IMR-90 (cell line): ENCODE results near the gene UBR7. TPM values are rescaled to one million over a fixed set of nuclear protein-coding genes. Genes with fewer than 3 reads are reported as not detected.

Experiments
- ATAC-seq: fragments of 200-7000 bp; cut with Tn5 transposase; 2 replicates; pipeline ENCODE4 v1.9.1; 2020; ENCODE audit warnings: low read depth, mild to moderate bottlenecking, moderate library complexity
- BruUV-seq: library from RNA; stranded (reverse); fragments of 400-500 nt; replicated peaks from 2 replicates; lab custom pipeline; 2021; lab: Mats Ljungman, UMichigan
- CTCF ChIA-PET: fragments of 300-600 bp; formaldehyde crosslinking; extraction: SDS; loops from one replicate; lab custom pipeline; 2021; ENCODE audit warnings: antibody characterized with exemption; lab: Yijun Ruan, JAX
- POLR2A ChIA-PET: fragments of 300-600 bp; sonication (Branson Sonifier 250); formaldehyde crosslinking; loops from one replicate; lab custom pipeline; 2022; ENCODE audit warnings: antibody characterized with exemption; ENCODE audit not compliant: unreplicated experiment; lab: Charles Lee
- DNase-seq: peaks from one replicate; pipeline ENCODE4 v3.0.0; 2013
- H2AFZ ChIP-seq: replicated peaks from 2 replicates; pipeline ENCODE3; 2013; ENCODE audit warnings: low read length, mild to moderate bottlenecking; ENCODE audit not compliant: poor library complexity
- H2AK5ac ChIP-seq: 2 replicates; pipeline ENCODE4 v1.6.1; 2013; ENCODE audit warnings: low read depth, low read length, inconsistent platforms
- H2AK9ac ChIP-seq: replicated peaks from 2 replicates; pipeline ENCODE3; 2013; ENCODE audit warnings: mild to moderate bottlenecking, low read depth, low read length, moderate library complexity; ENCODE audit not compliant: poor library complexity
- H2BK120ac ChIP-seq: 2 replicates; pipeline ENCODE4 v1.6.1; 2013; ENCODE audit warnings: low read depth, low read length, inconsistent platforms
- H2BK15ac ChIP-seq: 3 replicates; pipeline ENCODE4 v1.6.1; 2013; ENCODE audit warnings: low read depth, low read length, inconsistent platforms
- H2BK20ac ChIP-seq: 2 replicates; pipeline ENCODE4 v1.6.1; 2013; ENCODE audit warnings: low read depth, mild to moderate bottlenecking, inconsistent platforms, low read length, moderate library complexity
- H2BK5ac ChIP-seq: 2 replicates; pipeline ENCODE4 v1.6.1; 2013; ENCODE audit warnings: mild to moderate bottlenecking, low read depth, low read length, inconsistent platforms; ENCODE audit not compliant: poor library complexity, severe bottlenecking
- H3K14ac ChIP-seq: replicated peaks from 2 replicates; pipeline ENCODE4 v1.6.1; 2013; ENCODE audit warnings: low read depth, low read length, inconsistent platforms
- H3K18ac ChIP-seq: 2 replicates; pipeline ENCODE4 v1.6.1; 2013; ENCODE audit warnings: low read depth, low read length, control low read depth
- H3K23ac ChIP-seq: 2 replicates; pipeline ENCODE4 v1.6.1; 2013; ENCODE audit warnings: low read depth, low read length, inconsistent platforms
- H3K27ac ChIP-seq: 2 replicates; pipeline ENCODE4 v1.5.1; 2013; ENCODE audit warnings: mild to moderate bottlenecking, control low read depth, low read length; ENCODE audit not compliant: insufficient read depth
- H3K27me3 ChIP-seq: 2 replicates; pipeline ENCODE4 v1.6.1; 2013; ENCODE audit warnings: low read length; ENCODE audit not compliant: control insufficient read depth, insufficient read depth
- H3K36me3 ChIP-seq: 2 replicates; pipeline ENCODE4 v1.6.1; 2013; ENCODE audit warnings: low read length, mixed read lengths; ENCODE audit not compliant: control insufficient read depth, insufficient read depth
- H3K4ac ChIP-seq: 2 replicates; pipeline ENCODE4 v1.6.1; 2013; ENCODE audit warnings: low read depth, low read length, inconsistent platforms
- H3K4me1 ChIP-seq: 2 replicates; pipeline ENCODE4 v1.6.1; 2013; ENCODE audit warnings: low read length, mixed read lengths; ENCODE audit not compliant: control insufficient read depth, insufficient read depth
- H3K4me2 ChIP-seq: 2 replicates; pipeline ENCODE4 v1.6.1; 2013; ENCODE audit warnings: low read depth, mild to moderate bottlenecking, control low read depth, low read length, moderate library complexity
- H3K4me3 ChIP-seq: 2 replicates; pipeline ENCODE4 v1.5.1; 2013; ENCODE audit warnings: low read depth, mild to moderate bottlenecking, control low read depth, low read length, moderate library complexity; ENCODE audit not compliant: insufficient read depth
- H3K56ac ChIP-seq: 2 replicates; pipeline ENCODE4 v1.6.1; 2013; ENCODE audit warnings: low read length, inconsistent platforms; ENCODE audit not compliant: insufficient read depth; ENCODE audit errors: extremely low read depth
- H3K79me1 ChIP-seq, 2 experiments: 2 replicates each; pipeline ENCODE4 v1.6.1; 2013; ENCODE audit warnings: low read length in 2 of 2, inconsistent platforms in 1 of 2, low read depth in 1 of 2
- H3K9ac ChIP-seq: 2 replicates; pipeline ENCODE4 v1.6.1; 2013; ENCODE audit warnings: low read depth, low read length, control low read depth
- H3K9me1 ChIP-seq: 2 replicates; pipeline ENCODE4 v1.6.1; 2013; ENCODE audit warnings: low read length, inconsistent platforms; ENCODE audit not compliant: insufficient read depth
- H3K9me3 ChIP-seq: 2 replicates; pipeline ENCODE4 v1.6.1; 2013; ENCODE audit warnings: low read length; ENCODE audit not compliant: control insufficient read depth, insufficient read depth
- H4K20me1 ChIP-seq: 2 replicates; pipeline ENCODE4 v1.6.1; 2013; ENCODE audit warnings: low read length, inconsistent platforms; ENCODE audit not compliant: insufficient read depth
- H4K5ac ChIP-seq: 2 replicates; pipeline ENCODE4 v1.6.1; 2013; ENCODE audit warnings: mild to moderate bottlenecking, low read depth, low read length, control low read depth
- H4K8ac ChIP-seq, 2 experiments: 2 replicates each; pipeline ENCODE4 v1.6.1; 2013; ENCODE audit warnings: low read depth in 2 of 2, low read length in 2 of 2, control low read depth in 1 of 2, inconsistent platforms in 1 of 2
- H4K91ac ChIP-seq: 2 replicates; pipeline ENCODE4 v1.6.1; 2013; ENCODE audit warnings: low read depth, low read length, inconsistent platforms; ENCODE audit not compliant: insufficient read depth
- BHLHE40 ChIP-seq: fragments of 150-350 bp; IDR thresholded peaks from 2 replicates; pipeline ENCODE4 v1.6.1; 2016; ENCODE audit warnings: mild to moderate bottlenecking, low read depth, low read length
- CEBPB ChIP-seq: IDR thresholded peaks from 2 replicates; pipeline ENCODE4 v1.6.1; 2012; ENCODE audit warnings: low read depth, low read length, improper control_type of control experiment
- CHD1 ChIP-seq: IDR thresholded peaks from 2 replicates; pipeline ENCODE4 v1.6.1; 2012; ENCODE audit warnings: low read depth, low read length, improper control_type of control experiment
- CTCF ChIP-seq: conservative IDR thresholded peaks from 2 replicates; pipeline ENCODE4 v1.5.1; 2012; ENCODE audit warnings: mild to moderate bottlenecking, low read depth, low read length, improper control_type of control experiment
- ELK1 ChIP-seq: fragments of 150-350 bp; IDR thresholded peaks from 2 replicates; pipeline ENCODE4 v1.6.1; 2016; ENCODE audit warnings: low read depth, mild to moderate bottlenecking, low read length, moderate library complexity, borderline replicate concordance
- FOS ChIP-seq: fragments of 150-350 bp; IDR thresholded peaks from 2 replicates; pipeline ENCODE4 v1.6.1; 2016; ENCODE audit warnings: low read depth, low read length
- MAFK ChIP-seq: IDR thresholded peaks from 2 replicates; pipeline ENCODE4 v1.6.1; 2012; ENCODE audit warnings: low read depth, low read length, improper control_type of control experiment
- MAZ ChIP-seq: IDR thresholded peaks from 2 replicates; pipeline ENCODE4 v1.6.1; 2012; ENCODE audit warnings: low read depth, mild to moderate bottlenecking, low read length, improper control_type of control experiment, moderate library complexity, borderline replicate concordance
- MXI1 ChIP-seq: IDR thresholded peaks from 2 replicates; pipeline ENCODE4 v1.6.1; 2012; ENCODE audit warnings: low read depth, mild to moderate bottlenecking, low read length, moderate library complexity, borderline replicate concordance
- NFE2L2 ChIP-seq: fragments of 150-350 bp; IDR thresholded peaks from 2 replicates; pipeline ENCODE4 v1.6.1; 2016; ENCODE audit warnings: low read depth, mild to moderate bottlenecking, low read length
- POLR2A ChIP-seq: IDR thresholded peaks from 2 replicates; pipeline ENCODE4 v1.6.1; 2012; ENCODE audit warnings: mild to moderate bottlenecking, low read depth, low read length
- RAD21 ChIP-seq: IDR thresholded peaks from 2 replicates; pipeline ENCODE4 v1.6.1; 2012; ENCODE audit warnings: low read length, improper control_type of control experiment
- RCOR1 ChIP-seq: IDR thresholded peaks from 2 replicates; pipeline ENCODE4 v1.6.1; 2012; ENCODE audit warnings: mild to moderate bottlenecking, low read length, improper control_type of control experiment; ENCODE audit not compliant: insufficient replicate concordance
- RFX5 ChIP-seq: IDR thresholded peaks from 2 replicates; pipeline ENCODE4 v1.8.0; 2012; ENCODE audit warnings: low read depth, mild to moderate bottlenecking, low read length, moderate library complexity
- SMC3 ChIP-seq: fragments of 150-350 bp; IDR thresholded peaks from 2 replicates; pipeline ENCODE4 v1.6.1; 2016; ENCODE audit warnings: low read depth, mild to moderate bottlenecking, antibody characterized with exemption, low read length, moderate library complexity
- USF2 ChIP-seq: fragments of 150-350 bp; IDR thresholded peaks from 2 replicates; pipeline ENCODE4 v1.6.1; 2017; ENCODE audit warnings: mild to moderate bottlenecking, antibody characterized with exemption, low read length, low read depth
- WGBS, 2 experiments: methylation state at CpG; one replicate each; pipeline versions ENCODE4 v1.1.5 to v1.1.7; 2013; ENCODE audit warnings: missing lambda C conversion rate in 2 of 2; ENCODE audit not compliant: insufficient read length in 1 of 2; ENCODE audit errors: extremely low coverage in 2 of 2; 5-methylcytosine and 5-hydroxymethylcytosine counted together
- dilution Hi-C: fragments of 300-500 bp; cut with HindIII; formaldehyde crosslinking; loops from one replicate; pipeline ENCODE4 v1.14.3; 2018; ENCODE audit warnings: low sequenced_read_pairs; ENCODE audit not compliant: unreplicated experiment
- in situ Hi-C: fragments of 300-500 bp; cut with MboI; formaldehyde crosslinking; loops from 3 replicates; pipeline ENCODE4 v1.14.3; 2019; ENCODE audit warnings: low sequenced_read_pairs, inconsistent platforms, mixed read lengths
- intact Hi-C: fragments of 100-400 bp; cut with micrococcal nuclease; formaldehyde crosslinking; loops from 2 replicates; pipeline ENCODE4 v1.10.0; 2022
- polyA plus RNA-seq, 3 experiments: library from polyadenylated mRNA; depleted of rRNA; stranded (reverse); fragments of >200 nt; gene quantifications; 2 replicates each; pipeline ENCODE4 v1.2.3, GENCODE V29; 2012; ENCODE audit warnings: low replicate concordance in 1 of 3
- total RNA-seq: library from RNA; depleted of rRNA; stranded (reverse); fragments of >200 nt; gene quantifications from 2 replicates; pipeline ENCODE4 v1.2.3, GENCODE V29; 2012

The UBR7 gene
- total and polyA plus RNA-seq, 2 of the 4 experiments (the other 2 are of a cell fraction), result 24.2 to 29.4 TPM

GRCh38 chr14:93161411-93161940, 45.6 kb upstream of the UBR7 start:
- DNase-seq, result no peak
- BruUV-seq, result no TSS peak
- ChIA-PET CTCF (no interaction called here), POLR2A (no interaction called here)
- no peaks in the 10 kb centered on the region for H3K79me1 ChIP-seq
- H3K18ac ChIP-seq, result no peak overlapping the region
- H3K27ac ChIP-seq, result no peak overlapping the region
- dilution Hi-C loops, result no loop called here
- H2BK5ac ChIP-seq, result no peak overlapping the region
- H4K5ac ChIP-seq, result no peak overlapping the region
- in situ Hi-C loops, result no loop called here
- H3K23ac ChIP-seq, result no peak overlapping the region
- H3K4me1 ChIP-seq, result no peaks in the 10 kb centered on the region
- H3K27me3 ChIP-seq, result peaks cover 2% of the 10 kb centered on the region; the same call in 1 of the 2 replicates
- no peaks in the 10 kb centered on the region for H3K36me3 ChIP-seq
- H4K20me1 ChIP-seq, result no peaks in the 10 kb centered on the region
- H3K9me1 ChIP-seq, result no peaks in the 10 kb centered on the region
- intact Hi-C loops, result no loop called here
- H2AK9ac ChIP-seq, result no peak overlapping the region
- no peak overlapping the region for H2BK20ac ChIP-seq
- no peak overlapping the region for H4K91ac ChIP-seq
- no peak overlapping the region for H3K56ac ChIP-seq
- H3K4me2 ChIP-seq, result no peak overlapping the region
- no peak overlapping the region for H2AFZ ChIP-seq
- no peak overlapping the region for H3K4ac ChIP-seq
- H3K9ac ChIP-seq, result no peak overlapping the region
- no CpG with 5 or more reads among the region's 4 CpGs for WGBS, 2 experiments
- no peak for ATAC-seq
- H2BK15ac ChIP-seq, result no peak overlapping the region
- no peak for TF ChIP-seq MAZ
- no peak for TF ChIP-seq SMC3
- TF ChIP-seq POLR2A, result no peak
- TF ChIP-seq CEBPB, result no peak
- TF ChIP-seq RCOR1, result no peak
- TF ChIP-seq NFE2L2, result no peak
- no peak for TF ChIP-seq CTCF
- no peak for TF ChIP-seq RAD21
- no peak for TF ChIP-seq RFX5
- no peak for TF ChIP-seq FOS
- no peak for TF ChIP-seq MAFK
- no peak for TF ChIP-seq USF2
- no peak for TF ChIP-seq MXI1
- no peak for TF ChIP-seq BHLHE40
- no peak for TF ChIP-seq CHD1
- no peak for TF ChIP-seq ELK1
- no peaks in the 10 kb centered on the region for H3K9me3 ChIP-seq
- no peak overlapping the region for H3K14ac ChIP-seq
- H3K4me3 ChIP-seq, result no peak overlapping the region
- H2AK5ac ChIP-seq, result no peak overlapping the region
- no peak overlapping the region for H2BK120ac ChIP-seq
- no peak overlapping the region for H4K8ac ChIP-seq
